Measurements from ENCODE around the gene TCEAL7.

TCEAL7 gene

GRCh38 chrX:103367502-103367901 lies 37.5 kb downstream of the TCEAL7 start:
- DNase-seq (ENCODE audit: low read depth, low spot score), result no peak

- no peak for DNase-seq (ENCODE audit: low read depth, low spot score)
These were observed 39.4 kb downstream of the TCEAL7 start for GRCh38 chrX:103369479-103369878.

DNA sequence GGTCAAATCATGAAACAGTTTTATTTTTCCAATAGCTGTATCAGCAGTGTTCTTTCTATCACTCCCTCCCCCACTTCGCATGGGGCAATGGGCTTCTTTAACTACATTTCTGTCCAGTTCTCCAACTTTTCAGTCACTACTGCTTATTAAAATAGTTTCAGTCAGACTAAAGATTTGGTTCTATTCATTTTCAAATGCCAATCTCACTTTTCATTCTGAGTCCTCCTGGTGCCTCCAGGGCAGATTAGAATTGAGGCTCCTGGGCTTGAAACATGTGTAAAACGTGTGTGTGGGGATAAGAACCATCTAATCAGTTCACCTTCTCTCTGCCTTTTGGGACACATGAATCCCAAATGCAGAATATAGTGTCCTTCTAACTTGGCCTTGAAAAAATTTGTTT lies 42.8 kb downstream of the TCEAL7 start:
- no peak for DNase-seq (ENCODE audit: low read depth, low spot score)

- no peak for DNase-seq (ENCODE audit: low read depth, low spot score)
These were observed 43.5 kb downstream of the TCEAL7 start for GRCh38 chrX:103373581-103373980.

DNA sequence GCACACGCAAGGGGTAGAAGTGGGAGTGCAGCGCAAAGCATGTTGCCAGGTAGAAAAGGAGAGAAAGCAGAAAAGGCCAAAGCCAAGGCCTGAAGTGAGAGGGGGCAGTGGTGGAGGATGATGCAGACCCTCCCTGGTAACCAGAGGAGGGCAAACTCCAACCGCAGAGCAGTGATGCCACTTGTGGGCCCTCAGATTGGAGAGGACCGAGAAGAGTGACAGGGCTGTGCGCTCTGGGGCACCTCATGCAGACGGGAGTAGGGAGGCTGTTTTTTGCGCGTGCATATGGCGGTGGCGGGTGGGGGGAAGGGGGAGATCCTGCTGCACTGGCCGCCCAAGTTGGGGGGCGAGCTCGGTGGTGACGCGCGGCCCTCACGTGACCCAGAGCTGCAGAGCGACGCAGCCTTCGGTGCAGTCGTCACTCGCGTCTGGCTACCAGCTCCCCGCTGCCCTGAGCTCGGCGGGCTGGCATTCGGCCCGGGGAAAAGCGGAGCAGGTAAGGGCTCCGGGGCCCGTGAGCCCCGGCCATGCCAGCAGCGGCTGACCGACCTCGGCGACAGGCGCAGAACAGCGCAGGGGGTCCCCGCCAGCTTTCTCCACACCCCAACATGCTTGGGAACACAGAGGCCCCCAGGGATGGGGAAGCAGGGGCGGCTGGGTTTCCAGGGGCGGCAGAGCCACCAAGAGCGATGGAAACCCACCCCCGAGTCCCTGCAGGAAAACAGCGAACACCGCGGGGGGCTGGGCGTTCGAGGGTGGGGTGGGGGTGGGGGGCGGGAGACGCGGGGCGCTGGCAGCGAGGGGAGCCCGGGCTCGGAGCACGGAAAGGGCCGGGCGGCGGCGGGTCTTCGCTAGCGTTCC lies 46.3 kb downstream of the TCEAL7 start, which contains the start of gene BEX3:
BEX3 (plus strand) TSS at position 421 of the 861 bp plus-strand sequence. CDS start 984 bp downstream, outside the sequence.
- no peak for DNase-seq (ENCODE audit: low read depth, low spot score)

DNA sequence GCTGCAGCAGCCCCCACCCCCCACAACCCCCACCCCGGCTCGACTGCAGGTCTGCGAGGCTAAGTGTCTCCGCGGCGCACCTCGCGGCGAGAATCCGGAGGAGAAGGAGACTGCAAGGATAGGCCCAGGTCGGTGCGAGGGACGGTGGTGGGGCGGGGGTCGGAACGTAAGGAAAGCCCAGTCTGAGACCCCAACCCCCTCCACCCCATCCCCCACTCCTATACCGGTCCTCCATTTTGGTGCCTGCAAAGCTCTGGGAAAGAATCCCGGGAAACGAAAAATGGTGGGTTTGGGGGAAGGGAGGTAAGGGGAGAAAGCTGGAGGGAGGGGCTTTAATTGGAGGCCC lies 46.9 kb downstream of the TCEAL7 start:
- DNase-seq (ENCODE audit: low read depth, low spot score), result no peak

- no peak for DNase-seq (ENCODE audit: low read depth, low spot score)
These were observed 49.0 kb downstream of the TCEAL7 start for GRCh38 chrX:103378990-103379389.
